HK-2 (cell line): ENCODE results near the gene ELK1.

Source experiments
- DNase-seq: peaks from one replicate; pipeline ENCODE4 v3.0.0-alpha.2; 2018; ENCODE audit not compliant: unreplicated experiment

The ELK1 gene

GRCh38 chrX:47645530-47645929, 4.8 kb downstream of the ELK1 start:
- DNase-seq: no peak

GRCh38 chrX:47644557-47645091, 5.7 kb downstream of the ELK1 start:
- DNase-seq: no peak

- no peak for DNase-seq
Observed at GRCh38 chrX:47643926-47644325, 6.4 kb downstream of the ELK1 start.

- DNase-seq: no peak
Observed at GRCh38 chrX:47638816-47639215, 11.5 kb downstream of the ELK1 start.

- DNase-seq: no peak
Observed at GRCh38 chrX:47637546-47638195, 12.7 kb downstream of the ELK1 start.

- no peak for DNase-seq
Observed at GRCh38 chrX:47634871-47635575, 15.3 kb downstream of the ELK1 start.

- no peak for DNase-seq
Observed at GRCh38 chrX:47633689-47634590, 16.4 kb downstream of the ELK1 start.

- DNase-seq: no peak
Observed at GRCh38 chrX:47632666-47633065, 17.7 kb downstream of the ELK1 start.

GRCh38 chrX:47631676-47632075, 18.7 kb downstream of the ELK1 start:
- DNase-seq: no peak

- no peak for DNase-seq
Observed at GRCh38 chrX:47629419-47630200, 20.8 kb downstream of the ELK1 start, which contains the start of gene CFP. Gene CFP, minus strand, starts transcription at chrX:47629930. Its CDS starts 86 bp downstream, at chrX:47629844.

GRCh38 chrX:47628982-47629381, 21.4 kb downstream of the ELK1 start:
- DNase-seq: no peak

GRCh38 chrX:47625365-47625764, 25.0 kb downstream of the ELK1 start:
- no peak for DNase-seq

GRCh38 chrX:47623540-47624027, 26.8 kb downstream of the ELK1 start:
- peak; percentile 81 for DNase-seq

GRCh38 chrX:47621851-47622250, 28.5 kb downstream of the ELK1 start:
- no peak for DNase-seq

GRCh38 chrX:47620303-47620685, 30.1 kb downstream of the ELK1 start:
- no peak for DNase-seq

- DNase-seq: peak; percentile 79
Observed at GRCh38 chrX:47619486-47620302, 30.7 kb downstream of the ELK1 start, which contains the start of gene SYN1. Gene SYN1, minus strand, starts transcription at chrX:47619857. Its CDS starts 129 bp downstream, at chrX:47619728.

GRCh38 chrX:47618923-47619485, 31.4 kb downstream of the ELK1 start:
- DNase-seq: no peak

- no peak for DNase-seq
Observed at GRCh38 chrX:47614618-47615017, 35.7 kb downstream of the ELK1 start.

GRCh38 chrX:47613082-47613481, 37.3 kb downstream of the ELK1 start:
- DNase-seq: no peak

- DNase-seq: no peak
Observed at GRCh38 chrX:47612418-47612817, 37.9 kb downstream of the ELK1 start.
